Measurements from ENCODE around the gene ZFAND3.

Gene ZFAND3

DNA sequence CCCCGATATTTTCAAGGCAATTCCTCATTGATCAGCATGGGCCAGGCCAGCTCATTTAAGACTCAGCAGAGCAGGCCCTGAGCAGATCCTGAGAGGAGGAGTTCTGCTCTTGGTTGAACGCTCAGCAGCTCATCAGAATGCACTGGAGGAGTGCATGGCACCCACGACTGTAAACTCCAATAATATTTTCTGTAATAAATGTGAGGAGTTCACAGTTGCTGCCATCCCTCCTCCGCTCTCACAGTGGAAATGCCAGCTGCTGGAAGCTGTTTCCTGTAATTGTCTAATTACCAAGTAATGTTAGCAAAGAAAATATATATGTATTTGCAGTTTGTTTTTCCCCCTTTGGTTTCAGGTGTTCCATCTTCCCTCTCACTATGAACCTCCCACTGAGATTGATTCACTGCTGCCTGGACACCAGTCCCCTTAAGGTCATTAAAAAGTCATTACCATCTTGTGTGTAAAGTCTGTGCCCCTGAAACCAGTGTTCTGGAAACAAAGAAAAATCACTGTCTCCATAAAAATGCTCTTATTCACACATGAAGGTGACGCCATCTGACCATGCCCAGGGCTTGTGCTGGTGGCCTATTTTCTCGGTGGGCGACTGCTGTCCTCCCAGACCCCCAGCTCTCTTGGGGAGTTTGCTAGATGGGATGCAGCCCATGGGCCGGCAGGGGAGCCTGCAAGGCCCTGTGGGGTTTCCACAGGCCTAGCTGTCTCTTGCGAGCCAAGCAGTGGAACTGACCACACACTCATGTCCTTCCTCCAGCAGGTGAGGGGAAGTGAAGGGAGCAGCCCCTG is 374.2 kb downstream of the ZFAND3 start:
- no peak for DNase-seq

GRCh38 chr6:38194282-38194572 is 374.7 kb downstream of the ZFAND3 start:
- no peak for DNase-seq

DNA sequence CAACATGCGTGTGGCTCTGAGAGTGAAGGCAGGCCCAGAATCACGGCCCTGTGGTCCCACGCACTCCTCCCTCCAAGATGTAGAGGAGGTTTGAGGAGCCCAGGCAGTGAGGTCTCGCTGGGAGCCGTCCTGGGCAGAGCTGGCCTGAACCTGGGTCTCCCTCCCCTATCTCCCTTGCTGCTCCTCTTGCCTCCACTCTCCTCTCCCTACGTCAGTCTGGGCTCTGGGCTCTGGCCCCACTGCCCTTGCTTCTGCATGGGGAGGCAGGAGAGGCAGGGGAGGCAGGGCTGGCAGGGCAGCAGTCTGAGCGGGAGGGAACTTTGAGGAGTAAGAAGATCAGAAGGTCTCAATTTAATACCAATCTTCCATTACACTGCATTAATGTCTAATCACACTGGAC is 375.1 kb downstream of the ZFAND3 start:
- no peak for DNase-seq

GRCh38 chr6:38195113-38195635 is 375.6 kb downstream of the ZFAND3 start:
- no peak for DNase-seq

DNA sequence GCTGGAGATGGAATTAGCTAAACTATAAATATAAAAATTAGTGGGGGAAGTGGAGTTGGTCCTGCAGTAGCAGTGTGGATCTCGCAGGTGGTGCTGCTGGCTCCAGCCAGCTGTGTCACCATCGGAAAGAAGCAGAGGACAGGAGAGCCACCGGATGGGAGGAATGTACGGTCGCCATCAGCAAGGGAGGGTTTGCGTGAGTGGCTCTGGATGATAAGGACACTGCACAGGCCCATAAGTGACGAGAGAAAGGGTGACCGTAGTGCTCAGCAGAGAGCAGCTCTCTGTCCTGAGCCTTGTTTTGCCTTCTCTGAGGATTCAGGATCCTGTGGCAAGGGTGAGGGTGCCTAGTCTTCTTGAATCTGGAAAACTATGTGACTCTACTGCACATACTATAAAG is 378.7 kb downstream of the ZFAND3 start:
- no peak for DNase-seq
